ENCODE measurements around the gene ZMIZ1.

- TF ChIP-seq, protein P1, sequence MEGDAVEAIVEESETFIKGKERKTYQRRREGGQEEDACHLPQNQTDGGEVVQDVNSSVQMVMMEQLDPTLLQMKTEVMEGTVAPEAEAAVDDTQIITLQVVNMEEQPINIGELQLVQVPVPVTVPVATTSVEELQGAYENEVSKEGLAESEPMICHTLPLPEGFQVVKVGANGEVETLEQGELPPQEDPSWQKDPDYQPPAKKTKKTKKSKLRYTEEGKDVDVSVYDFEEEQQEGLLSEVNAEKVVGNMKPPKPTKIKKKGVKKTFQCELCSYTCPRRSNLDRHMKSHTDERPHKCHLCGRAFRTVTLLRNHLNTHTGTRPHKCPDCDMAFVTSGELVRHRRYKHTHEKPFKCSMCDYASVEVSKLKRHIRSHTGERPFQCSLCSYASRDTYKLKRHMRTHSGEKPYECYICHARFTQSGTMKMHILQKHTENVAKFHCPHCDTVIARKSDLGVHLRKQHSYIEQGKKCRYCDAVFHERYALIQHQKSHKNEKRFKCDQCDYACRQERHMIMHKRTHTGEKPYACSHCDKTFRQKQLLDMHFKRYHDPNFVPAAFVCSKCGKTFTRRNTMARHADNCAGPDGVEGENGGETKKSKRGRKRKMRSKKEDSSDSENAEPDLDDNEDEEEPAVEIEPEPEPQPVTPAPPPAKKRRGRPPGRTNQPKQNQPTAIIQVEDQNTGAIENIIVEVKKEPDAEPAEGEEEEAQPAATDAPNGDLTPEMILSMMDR (conservative IDR thresholded peaks at IDR 0.05; ENCODE audit: low read length): no peak
- TF ChIP-seq EZH2phosphoT487 (IDR thresholded peaks at IDR 0.05; ENCODE audit: borderline replicate concordance): no peak
Measured at GRCh38 chr10:79184145-79184625, 115.4 kb downstream of the ZMIZ1 start.

Data from Loucy (cell line).